Effector CD4-positive, alpha-beta T cell (primary cell): ENCODE data around the gene ZC3H14.
"Not testable (repeated sequence)": the region's sequence is repeated elsewhere in the genome, so short reads cannot be mapped to it uniquely, and the experiment has no call there.

Source experiments
- DNase-seq: peaks from one replicate; pipeline ENCODE4 v3.0.0-alpha.2; 2020
- total RNA-seq: gene quantifications from one replicate; lab custom pipeline; 2026; lab: John Stamatoyannopoulos, UW

The ZC3H14 gene
- total RNA-seq = 50.5 reads per million, percentile 68 among the genes with 10 or more reads in this experiment

- DNase-seq = peak; percentile 79
These were observed at the start of gene ZC3H14 for GRCh38 chr14:88562831-88563686. ZC3H14 (plus strand) TSS chr14:88563037; CDS start chr14:88563134, 97 bp downstream.

DNA sequence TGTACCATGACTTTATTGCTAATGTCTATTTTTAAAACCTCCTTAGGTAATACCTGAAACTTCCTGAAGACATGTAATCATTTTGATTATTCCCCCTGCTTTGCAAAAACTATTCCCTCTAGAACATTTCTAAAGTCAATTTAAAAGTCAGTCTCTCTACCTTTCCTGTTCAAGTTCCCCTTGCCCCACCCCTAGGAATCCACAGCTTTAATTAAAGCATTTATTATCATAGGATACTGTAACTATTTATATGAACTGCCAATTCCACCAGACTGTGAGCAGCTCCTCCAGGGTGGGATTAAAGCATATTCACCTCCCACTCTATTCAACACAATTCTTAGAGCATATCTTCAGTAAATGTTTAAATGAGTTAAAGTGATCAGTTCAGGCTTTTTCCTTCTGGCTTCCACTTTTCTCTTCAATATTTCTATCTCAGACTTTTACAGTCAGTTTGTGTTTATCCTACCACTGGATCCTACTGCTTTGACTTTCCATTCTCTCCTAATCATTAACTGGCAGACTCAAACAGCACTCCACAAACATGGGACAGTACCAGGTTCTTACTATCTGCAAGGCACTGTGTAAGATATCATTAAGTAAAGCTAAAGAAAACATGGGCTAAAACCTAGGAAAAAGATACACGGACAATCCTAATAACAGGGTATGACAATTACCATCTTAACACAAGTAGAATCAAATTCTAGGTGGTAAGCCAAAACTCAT lies 47.2 kb upstream of the ZC3H14 start:
- DNase-seq = no peak

DNA sequence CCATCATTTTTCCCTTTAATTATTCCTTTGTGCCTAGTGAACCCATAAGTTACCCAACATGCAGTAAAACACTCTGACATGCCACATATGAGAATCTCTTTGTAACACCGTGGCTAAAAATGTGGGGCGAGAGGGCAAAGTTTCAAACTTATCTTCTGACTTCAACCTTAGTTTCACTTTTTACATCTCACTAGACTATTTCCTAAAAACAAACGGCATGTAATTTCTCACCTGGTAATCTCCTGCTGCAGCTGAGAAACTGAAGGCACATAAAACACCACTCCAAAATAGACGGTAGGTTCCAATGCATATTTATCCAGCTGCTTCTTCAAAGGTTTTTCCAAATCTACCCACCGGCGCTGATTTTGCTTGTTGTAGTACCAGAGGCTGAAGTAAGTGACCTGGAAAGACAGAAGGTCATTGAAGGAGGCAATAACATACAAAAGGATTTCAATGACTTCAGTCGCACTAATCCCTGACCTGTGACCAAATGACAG lies 45.9 kb upstream of the ZC3H14 start:
- no peak for DNase-seq

GRCh38 chr14:88518592-88519512 lies 44.0 kb upstream of the ZC3H14 start:
- no peak for DNase-seq

- DNase-seq = no peak
These were observed 42.9 kb upstream of the ZC3H14 start for GRCh38 chr14:88519907-88520306.

- no peak for DNase-seq
These were observed 41.0 kb upstream of the ZC3H14 start for GRCh38 chr14:88521818-88522217.

DNA sequence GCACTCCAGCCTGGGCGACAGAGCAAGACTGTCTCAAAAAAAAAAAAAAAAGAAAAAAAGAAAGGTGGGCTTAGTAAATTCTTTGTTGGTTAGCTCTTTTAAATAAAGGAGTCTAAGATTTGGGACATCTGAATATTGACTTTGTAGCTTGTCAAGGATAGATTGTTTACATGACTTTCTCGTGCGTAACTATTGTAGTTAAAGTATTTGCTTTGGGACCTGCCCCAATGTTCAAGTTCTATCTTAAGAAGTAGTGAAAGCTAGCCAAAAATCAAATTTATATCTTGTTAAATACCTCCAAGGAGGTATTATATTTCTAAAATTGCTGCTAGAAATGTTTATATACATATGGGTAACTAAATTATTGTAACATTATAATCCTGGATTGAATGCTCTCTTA lies 40.4 kb upstream of the ZC3H14 start:
- DNase-seq = no peak

GRCh38 chr14:88529889-88530288 lies 32.9 kb upstream of the ZC3H14 start:
- DNase-seq = not testable (repeated sequence)

DNA sequence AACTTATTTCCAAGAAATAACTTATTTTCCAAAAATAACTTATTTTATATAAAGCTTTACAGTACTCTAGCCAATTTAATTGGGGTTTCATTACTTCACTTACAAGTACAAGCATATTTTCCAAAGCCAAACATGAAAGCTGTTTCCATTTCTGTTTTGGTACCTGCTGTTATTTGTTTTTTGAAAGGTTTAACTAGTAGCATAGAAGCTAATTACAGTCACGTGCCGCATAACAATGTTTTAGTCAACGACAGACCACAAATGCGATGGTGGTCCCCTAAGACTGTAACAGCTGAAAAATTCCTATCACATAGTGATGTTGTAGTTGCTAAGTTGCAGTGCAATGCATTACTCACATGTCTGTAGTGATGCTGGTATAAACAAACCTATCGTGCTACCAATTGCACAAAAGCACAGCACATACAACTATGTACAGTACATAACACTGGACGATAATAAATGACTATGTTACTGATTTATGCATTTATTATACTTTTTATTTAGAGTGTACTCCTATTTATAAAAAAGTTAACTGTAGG lies 29.7 kb upstream of the ZC3H14 start:
- DNase-seq = no peak

DNA sequence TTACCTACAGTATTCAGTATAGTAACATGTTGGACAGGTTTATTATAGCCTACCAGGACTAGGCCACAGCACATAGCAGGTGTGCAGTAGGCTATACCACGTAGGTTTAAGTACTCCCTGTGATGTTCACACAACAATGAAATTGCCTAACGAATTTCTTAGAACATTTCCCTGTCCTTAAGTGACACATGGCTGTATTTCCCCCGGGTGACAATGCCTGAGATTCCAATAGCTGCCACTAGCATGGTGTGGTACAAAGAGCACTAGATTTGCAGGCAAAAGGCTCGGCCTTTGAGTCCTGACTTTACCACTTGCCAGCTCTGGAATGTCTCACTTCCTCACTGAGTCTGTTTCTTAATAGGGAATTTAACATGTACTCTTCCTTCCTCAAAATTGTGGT lies 27.7 kb upstream of the ZC3H14 start:
- DNase-seq = no peak

GRCh38 chr14:88535813-88536212 lies 27.0 kb upstream of the ZC3H14 start:
- no peak for DNase-seq

GRCh38 chr14:88541324-88541723 lies 21.5 kb upstream of the ZC3H14 start:
- no peak for DNase-seq

GRCh38 chr14:88542857-88543795 lies 19.7 kb upstream of the ZC3H14 start:
- no peak for DNase-seq

DNA sequence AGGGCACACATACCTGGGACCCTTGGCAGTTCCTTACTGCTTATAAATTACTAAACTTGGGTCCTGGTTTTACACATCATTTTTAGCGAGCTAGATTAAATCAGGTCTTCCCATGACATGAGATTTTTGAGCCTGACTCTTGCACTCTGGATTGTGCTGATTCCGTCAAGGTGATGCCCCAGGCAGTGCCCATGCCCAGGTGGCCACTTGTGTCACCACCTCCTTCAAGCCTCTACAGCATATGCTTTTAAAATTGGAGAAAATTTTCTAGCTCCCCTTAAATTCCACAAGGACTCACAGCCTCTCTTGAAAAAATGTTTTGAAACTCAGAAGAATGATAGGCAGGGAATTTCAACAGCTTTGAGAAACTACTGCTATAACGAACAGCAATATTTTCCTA lies 17.6 kb upstream of the ZC3H14 start:
- no peak for DNase-seq

GRCh38 chr14:88546621-88547385 lies 16.0 kb upstream of the ZC3H14 start:
- DNase-seq = no peak

- no peak for DNase-seq
These were observed 15.5 kb upstream of the ZC3H14 start for GRCh38 chr14:88547386-88547780.

GRCh38 chr14:88550078-88550477 lies 12.8 kb upstream of the ZC3H14 start:
- no peak for DNase-seq

DNA sequence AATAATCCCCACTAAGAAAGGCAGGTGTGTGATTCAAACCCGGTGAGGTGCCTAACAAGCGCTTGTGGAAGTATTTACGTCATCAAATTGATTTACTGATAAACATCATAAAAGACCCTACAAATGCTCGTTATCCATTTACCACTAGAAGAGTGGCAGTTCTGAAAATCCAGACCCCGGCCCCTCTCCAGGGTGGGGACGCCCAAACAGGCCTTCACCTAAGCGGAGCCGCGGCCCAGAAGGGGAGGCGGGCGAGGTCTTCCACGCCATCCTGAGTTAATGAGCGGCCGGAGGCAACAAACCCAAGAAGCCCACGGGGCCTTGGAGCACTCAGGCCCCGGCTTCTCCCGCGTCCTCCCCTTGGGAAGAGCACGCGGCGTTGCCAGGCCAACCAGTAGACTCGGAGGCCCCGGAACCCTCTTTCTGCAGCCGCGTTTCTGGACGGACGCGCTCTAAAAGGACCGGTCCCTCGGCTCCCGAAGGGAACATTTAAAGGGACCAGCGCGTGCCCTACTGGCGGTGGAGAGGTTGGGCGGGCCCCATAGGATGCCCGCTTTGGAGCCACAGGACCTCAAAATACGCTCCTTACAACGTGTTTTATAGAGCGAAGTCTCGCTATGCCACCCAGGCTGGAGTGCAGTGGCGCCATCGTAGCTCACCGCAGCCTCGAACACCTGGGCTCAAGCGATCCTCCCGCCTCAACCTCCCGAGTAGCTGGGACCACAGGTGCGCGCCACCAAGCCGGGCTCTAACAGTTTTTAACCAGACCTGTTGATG lies 11.6 kb upstream of the ZC3H14 start:
- no peak for DNase-seq

GRCh38 chr14:88551980-88552431 lies 10.8 kb upstream of the ZC3H14 start:
- DNase-seq = no peak
